ENCODE measurements around the gene MAP3K1.

Gene MAP3K1

GRCh38 chr5:56858777-56859442 is 43.6 kb downstream of the MAP3K1 start:
- no peak for TF ChIP-seq CTCF (IDR thresholded peaks at IDR 0.05; ENCODE audit: low read depth, low read length)
- no peak for DNase-seq
- Histone ChIP-seq H3K27ac (no peak overlapping the region), H3K4me3 (ENCODE audit: low read depth, low read length) (no peak overlapping the region), H3K27me3 (ENCODE audit: insufficient read depth, low read depth, severe bottlenecking) (no peaks in the 10 kb centered on the region), H3K36me3 (peaks cover 24% of the 10 kb centered on the region), H3K9me3 (ENCODE audit: severe bottlenecking) (no peaks in the 10 kb centered on the region)

DNA sequence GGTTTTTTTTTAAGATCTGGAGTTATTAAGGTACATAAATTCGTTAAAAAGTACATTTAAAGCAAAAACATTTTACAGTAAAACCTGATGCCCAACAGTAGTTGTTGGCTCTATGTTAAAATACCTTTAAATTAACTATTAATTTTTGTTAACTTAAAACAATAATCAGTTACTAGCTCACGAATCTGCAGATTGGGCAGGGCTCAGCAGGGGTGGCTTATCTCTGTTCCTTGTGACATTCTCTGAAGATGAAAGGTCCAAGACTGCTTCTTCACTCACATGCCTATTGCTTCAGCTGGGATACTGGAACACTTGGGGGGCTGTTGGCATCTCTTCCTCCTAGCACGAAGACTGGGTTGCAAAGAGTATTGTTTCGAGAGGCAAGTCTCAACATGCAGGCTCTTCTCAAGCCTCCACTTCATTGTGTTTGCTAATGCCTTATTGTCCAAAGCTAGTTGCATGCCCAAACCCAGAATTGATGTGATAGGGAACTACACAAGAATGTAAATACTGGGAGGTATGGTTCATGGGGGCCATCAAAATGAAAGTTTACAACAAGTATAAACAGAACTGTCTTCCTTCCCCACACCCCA is 46.6 kb downstream of the MAP3K1 start:
- Histone ChIP-seq H3K4me3 (ENCODE audit: low read depth, low read length) (no peak overlapping the region), H3K27me3 (ENCODE audit: insufficient read depth, low read depth, severe bottlenecking) (no peaks in the 10 kb centered on the region), H3K27ac (no peak overlapping the region), H3K9me3 (ENCODE audit: severe bottlenecking) (no peaks in the 10 kb centered on the region), H3K36me3 (peaks cover 36% of the 10 kb centered on the region)
- no peak for TF ChIP-seq CTCF (IDR thresholded peaks at IDR 0.05; ENCODE audit: low read depth, low read length)
- no peak for DNase-seq

DNA sequence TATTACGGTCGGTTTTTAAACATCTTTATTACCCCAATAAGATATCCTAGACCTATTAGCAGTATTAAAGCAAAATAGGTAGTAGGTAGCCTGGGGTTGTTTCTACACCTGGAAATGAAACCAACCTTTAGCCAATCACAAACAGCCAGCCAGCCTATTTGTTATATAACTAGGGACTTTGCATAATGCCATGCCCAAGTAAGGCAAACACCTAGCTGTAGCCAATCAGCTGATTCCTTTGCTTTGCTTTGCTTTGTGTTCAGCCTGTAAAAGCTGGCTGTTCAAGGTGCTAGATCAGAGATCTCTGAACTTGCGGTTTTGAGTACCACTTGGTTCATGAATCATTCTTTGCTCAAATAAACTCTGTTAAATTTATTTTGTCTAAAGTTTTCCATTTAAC is 47.6 kb downstream of the MAP3K1 start:
- DNase-seq = no peak
- no peak for TF ChIP-seq CTCF (IDR thresholded peaks at IDR 0.05; ENCODE audit: low read depth, low read length)
- Histone ChIP-seq H3K27ac (no peak overlapping the region), H3K9me3 (ENCODE audit: severe bottlenecking) (no peaks in the 10 kb centered on the region), H3K4me3 (ENCODE audit: low read depth, low read length) (no peak overlapping the region), H3K27me3 (ENCODE audit: insufficient read depth, low read depth, severe bottlenecking) (no peaks in the 10 kb centered on the region), H3K36me3 (peaks cover 36% of the 10 kb centered on the region)

DNA sequence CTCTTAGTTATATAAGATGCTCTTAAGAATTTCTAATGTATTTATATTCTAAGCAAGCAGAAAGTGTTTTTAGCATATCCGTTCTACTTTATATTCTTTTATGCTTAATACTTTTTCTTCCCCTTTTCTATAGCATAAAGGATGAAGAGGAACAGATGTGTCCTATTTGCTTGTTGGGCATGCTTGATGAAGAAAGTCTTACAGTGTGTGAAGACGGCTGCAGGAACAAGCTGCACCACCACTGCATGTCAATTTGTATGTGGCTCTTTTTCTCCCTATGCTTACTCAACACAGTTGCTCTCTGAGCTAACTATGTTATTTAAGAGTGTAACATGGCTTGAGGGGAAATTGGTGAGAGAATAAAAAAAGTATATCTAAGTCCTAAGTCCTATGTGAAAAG is 56.4 kb downstream of the MAP3K1 start:
- Histone ChIP-seq H3K27me3 (ENCODE audit: insufficient read depth, low read depth, severe bottlenecking) (no peaks in the 10 kb centered on the region), H3K4me3 (ENCODE audit: low read depth, low read length) (no peak overlapping the region), H3K27ac (no peak overlapping the region), H3K36me3 (peaks cover 58% of the 10 kb centered on the region), H3K9me3 (ENCODE audit: severe bottlenecking) (no peaks in the 10 kb centered on the region)
- no peak for TF ChIP-seq CTCF (IDR thresholded peaks at IDR 0.05; ENCODE audit: low read depth, low read length)
- DNase-seq = no peak

- Histone ChIP-seq H3K9me3 (ENCODE audit: severe bottlenecking) (no peaks in the 10 kb centered on the region), H3K27ac (no peak overlapping the region), H3K36me3 (peaks cover 66% of the 10 kb centered on the region), H3K4me3 (ENCODE audit: low read depth, low read length) (no peak overlapping the region), H3K27me3 (ENCODE audit: insufficient read depth, low read depth, severe bottlenecking) (no peaks in the 10 kb centered on the region)
- no peak for TF ChIP-seq CTCF (IDR thresholded peaks at IDR 0.05; ENCODE audit: low read depth, low read length)
- no peak for DNase-seq
These were observed 57.7 kb downstream of the MAP3K1 start for GRCh38 chr5:56873056-56873455.

DNA sequence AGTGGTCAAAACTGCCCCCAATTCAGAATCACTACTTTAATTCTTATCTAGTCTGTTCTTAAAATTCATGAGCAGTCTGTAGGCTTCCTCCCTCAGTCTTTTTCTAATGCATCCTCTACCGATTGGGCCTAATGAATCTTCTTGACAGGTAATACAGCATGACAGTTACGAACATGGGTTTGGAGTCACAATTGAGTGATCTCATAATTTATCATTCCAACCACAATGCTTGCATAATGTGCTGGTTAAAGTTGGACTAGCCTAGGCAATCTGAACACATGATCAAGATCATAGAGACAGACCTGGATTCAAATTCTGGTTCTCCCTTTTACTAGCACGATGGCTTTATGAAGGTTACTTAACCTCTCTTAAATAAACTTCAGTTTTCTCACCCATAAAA is 61.0 kb downstream of the MAP3K1 start:
- no peak for TF ChIP-seq CTCF (IDR thresholded peaks at IDR 0.05; ENCODE audit: low read depth, low read length)
- no peak overlapping the region for H3K27ac ChIP-seq
- DNase-seq = no peak
- peaks cover 74% of the 10 kb centered on the region for H3K36me3 ChIP-seq
- no peak overlapping the region for H3K4me3 ChIP-seq (ENCODE audit: low read depth, low read length)
- no peaks in the 10 kb centered on the region for H3K27me3 ChIP-seq (ENCODE audit: insufficient read depth, low read depth, severe bottlenecking)
- H3K9me3 ChIP-seq (ENCODE audit: severe bottlenecking) = no peaks in the 10 kb centered on the region
